Type B pancreatic cell (in vitro differentiated cells): ENCODE data around the gene TMEM145. TPM values are rescaled to one million over a fixed set of nuclear protein-coding genes. Genes with fewer than 3 reads are reported as not detected.

Experiments
- DNase-seq: peaks from one replicate; pipeline ENCODE4 v3.0.0; 2021; ENCODE audit warnings: mixed read lengths; ENCODE audit not compliant: unreplicated experiment; ENCODE audit errors: extremely low spot score
- H3K27ac Mint-ChIP-seq: 2 replicates; pipeline ENCODE4 v1.8.0; 2021; ENCODE audit warnings: mild to moderate bottlenecking, mixed read lengths
- H3K27me3 Mint-ChIP-seq: 2 replicates; pipeline ENCODE4 v1.8.0; 2021; ENCODE audit warnings: mixed read lengths
- H3K36me3 Mint-ChIP-seq: 2 replicates; pipeline ENCODE4 v1.8.0; 2021; ENCODE audit warnings: mixed read lengths
- H3K4me1 Mint-ChIP-seq: one replicate; pipeline ENCODE4 v1.8.0; 2021; ENCODE audit warnings: mixed read lengths; ENCODE audit not compliant: unreplicated experiment
- H3K4me3 Mint-ChIP-seq: 2 replicates; pipeline ENCODE4 v1.8.0; 2021; ENCODE audit warnings: mild to moderate bottlenecking, mixed read lengths
- H3K9me3 Mint-ChIP-seq: 2 replicates; pipeline ENCODE4 v1.8.0; 2021; ENCODE audit warnings: mixed read lengths
- CTCF ChIP-seq: fragments of 200-600 bp; sonication (generic); conservative IDR thresholded peaks from 2 replicates; pipeline ENCODE4 v1.5.0; 2021; ENCODE audit warnings: antibody characterized with exemption, mild to moderate bottlenecking
- total RNA-seq: library from RNA; stranded (reverse); gene quantifications from 2 replicates; pipeline ENCODE4 v1.2.1, GENCODE V29; 2021; ENCODE audit warnings: low replicate concordance

Gene TMEM145
- total RNA-seq, 1 donor from 2014 or later, result 3.6 TPM

- peak overlapping the region; percentile 31 for H3K4me3 Mint-ChIP-seq
- H3K4me1 Mint-ChIP-seq, result peaks cover 31% of the 10 kb centered on the region
- no peak for TF ChIP-seq CTCF
- no peaks in the 10 kb centered on the region for H3K27me3 Mint-ChIP-seq
- H3K27ac Mint-ChIP-seq, result peak overlapping the region; percentile 6
- no peak for DNase-seq
- H3K36me3 Mint-ChIP-seq, result peaks cover 3% of the 10 kb centered on the region
- H3K9me3 Mint-ChIP-seq, result no peaks in the 10 kb centered on the region
These were observed 36.8 kb upstream of the TMEM145 start for GRCh38 chr19:42276284-42276683.

GRCh38 chr19:42276821-42277220, 36.3 kb upstream of the TMEM145 start:
- Mint-ChIP-seq H3K4me3 (peak overlapping the region; percentile 20), H3K4me1 (peaks cover 29% of the 10 kb centered on the region), H3K36me3 (peaks cover 3% of the 10 kb centered on the region), H3K27ac (no peak overlapping the region), H3K9me3 (no peaks in the 10 kb centered on the region), H3K27me3 (no peaks in the 10 kb centered on the region)
- no peak for DNase-seq
- TF ChIP-seq CTCF, result no peak

- Mint-ChIP-seq H3K36me3 (peaks cover 3% of the 10 kb centered on the region), H3K4me3 (peak overlapping the region; percentile 95), H3K27me3 (no peaks in the 10 kb centered on the region), H3K9me3 (no peaks in the 10 kb centered on the region), H3K4me1 (peaks cover 29% of the 10 kb centered on the region), H3K27ac (peak overlapping the region; percentile 56)
- no peak for TF ChIP-seq CTCF
- DNase-seq, result no peak
These were observed 35.2 kb upstream of the TMEM145 start for GRCh38 chr19:42277821-42278451.

GRCh38 chr19:42278452-42279154, 34.5 kb upstream of the TMEM145 start:
- Mint-ChIP-seq H3K9me3 (no peaks in the 10 kb centered on the region), H3K4me1 (peaks cover 29% of the 10 kb centered on the region), H3K27ac (peak overlapping the region; percentile 56), H3K27me3 (no peaks in the 10 kb centered on the region), H3K36me3 (peaks cover 3% of the 10 kb centered on the region), H3K4me3 (peak overlapping the region; percentile 95)
- no peak for TF ChIP-seq CTCF
- no peak for DNase-seq

- TF ChIP-seq CTCF, result no peak
- H3K27me3 Mint-ChIP-seq, result no peaks in the 10 kb centered on the region
- H3K9me3 Mint-ChIP-seq, result no peaks in the 10 kb centered on the region
- no peak for DNase-seq
- peak overlapping the region; percentile 95 for H3K4me3 Mint-ChIP-seq
- H3K36me3 Mint-ChIP-seq, result peaks cover 3% of the 10 kb centered on the region
- peak overlapping the region; percentile 95 for H3K27ac Mint-ChIP-seq
- H3K4me1 Mint-ChIP-seq, result peaks cover 29% of the 10 kb centered on the region
These were observed 33.8 kb upstream of the TMEM145 start for GRCh38 chr19:42279155-42279901.
